GM12801 (cell line): ENCODE results near the gene CREBBP.

Experiments used
- TF ChIP-seq, protein P1 (sequence below): IDR thresholded peaks from one replicate; pipeline ENCODE4 v1.5.1; 2011; ENCODE audit warnings: control low read depth; ENCODE audit not compliant: insufficient read length; ENCODE audit errors: extremely low read depth

The CREBBP gene

DNA sequence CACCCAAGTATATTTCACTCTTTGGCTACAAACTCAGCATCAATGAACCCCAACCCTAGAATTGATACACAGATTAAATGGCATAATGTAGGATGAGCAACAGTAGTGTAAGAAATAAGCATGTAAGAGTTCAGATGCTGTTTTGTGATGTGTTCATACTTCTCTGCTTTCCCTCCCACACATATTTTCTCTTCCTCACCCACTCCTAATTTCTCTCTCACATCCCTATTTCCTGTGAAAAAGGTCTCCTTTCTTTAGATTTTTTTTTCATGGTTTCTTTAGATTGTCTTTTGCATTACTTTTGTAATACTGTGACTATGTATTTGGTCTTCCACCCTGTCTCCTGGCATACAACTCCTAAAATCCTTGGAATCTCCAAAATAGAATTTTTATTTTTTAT, 21.7 kb downstream of the CREBBP start:
- TF ChIP-seq, protein P1, sequence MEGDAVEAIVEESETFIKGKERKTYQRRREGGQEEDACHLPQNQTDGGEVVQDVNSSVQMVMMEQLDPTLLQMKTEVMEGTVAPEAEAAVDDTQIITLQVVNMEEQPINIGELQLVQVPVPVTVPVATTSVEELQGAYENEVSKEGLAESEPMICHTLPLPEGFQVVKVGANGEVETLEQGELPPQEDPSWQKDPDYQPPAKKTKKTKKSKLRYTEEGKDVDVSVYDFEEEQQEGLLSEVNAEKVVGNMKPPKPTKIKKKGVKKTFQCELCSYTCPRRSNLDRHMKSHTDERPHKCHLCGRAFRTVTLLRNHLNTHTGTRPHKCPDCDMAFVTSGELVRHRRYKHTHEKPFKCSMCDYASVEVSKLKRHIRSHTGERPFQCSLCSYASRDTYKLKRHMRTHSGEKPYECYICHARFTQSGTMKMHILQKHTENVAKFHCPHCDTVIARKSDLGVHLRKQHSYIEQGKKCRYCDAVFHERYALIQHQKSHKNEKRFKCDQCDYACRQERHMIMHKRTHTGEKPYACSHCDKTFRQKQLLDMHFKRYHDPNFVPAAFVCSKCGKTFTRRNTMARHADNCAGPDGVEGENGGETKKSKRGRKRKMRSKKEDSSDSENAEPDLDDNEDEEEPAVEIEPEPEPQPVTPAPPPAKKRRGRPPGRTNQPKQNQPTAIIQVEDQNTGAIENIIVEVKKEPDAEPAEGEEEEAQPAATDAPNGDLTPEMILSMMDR, result no peak

DNA sequence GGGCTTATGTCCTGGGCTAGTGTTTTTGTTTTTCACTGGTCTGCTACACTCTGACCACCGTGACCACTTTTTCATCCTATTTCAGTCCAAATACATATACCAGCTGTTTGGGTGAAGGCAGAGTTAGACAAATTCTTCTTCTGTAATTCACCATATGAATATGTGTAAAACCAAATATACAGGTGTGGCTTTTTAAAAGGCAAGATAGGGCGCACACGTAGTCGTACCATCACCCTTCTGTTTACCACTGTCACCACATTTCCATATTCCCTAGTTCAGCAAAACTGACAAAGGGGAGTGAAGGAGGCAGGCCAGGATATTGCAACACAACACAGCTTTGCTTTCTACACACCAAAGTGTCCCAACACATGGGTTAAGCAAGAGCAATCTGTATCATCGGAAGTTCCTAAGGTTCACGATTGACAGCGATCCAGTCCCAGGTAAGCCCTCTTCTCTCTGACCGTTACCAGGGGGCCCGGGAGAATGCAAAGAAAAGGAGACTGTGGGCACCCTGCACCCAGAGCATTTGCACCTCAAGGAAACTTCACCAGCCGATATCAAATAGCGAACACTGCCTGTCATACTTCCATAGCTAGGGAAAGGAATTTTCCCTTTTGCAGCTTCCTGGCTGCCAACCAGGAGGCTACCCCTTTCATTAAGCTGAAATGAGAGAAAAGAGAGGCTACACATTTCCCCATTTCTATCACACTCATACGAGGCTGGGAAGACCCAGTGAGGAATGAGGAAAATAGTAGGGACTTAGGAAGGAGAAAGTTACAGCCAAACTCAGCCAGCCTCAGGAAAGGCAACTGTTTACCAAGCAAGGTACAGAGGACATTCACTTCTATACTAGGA, 23.1 kb downstream of the CREBBP start:
- TF ChIP-seq, protein P1, result no peak

DNA sequence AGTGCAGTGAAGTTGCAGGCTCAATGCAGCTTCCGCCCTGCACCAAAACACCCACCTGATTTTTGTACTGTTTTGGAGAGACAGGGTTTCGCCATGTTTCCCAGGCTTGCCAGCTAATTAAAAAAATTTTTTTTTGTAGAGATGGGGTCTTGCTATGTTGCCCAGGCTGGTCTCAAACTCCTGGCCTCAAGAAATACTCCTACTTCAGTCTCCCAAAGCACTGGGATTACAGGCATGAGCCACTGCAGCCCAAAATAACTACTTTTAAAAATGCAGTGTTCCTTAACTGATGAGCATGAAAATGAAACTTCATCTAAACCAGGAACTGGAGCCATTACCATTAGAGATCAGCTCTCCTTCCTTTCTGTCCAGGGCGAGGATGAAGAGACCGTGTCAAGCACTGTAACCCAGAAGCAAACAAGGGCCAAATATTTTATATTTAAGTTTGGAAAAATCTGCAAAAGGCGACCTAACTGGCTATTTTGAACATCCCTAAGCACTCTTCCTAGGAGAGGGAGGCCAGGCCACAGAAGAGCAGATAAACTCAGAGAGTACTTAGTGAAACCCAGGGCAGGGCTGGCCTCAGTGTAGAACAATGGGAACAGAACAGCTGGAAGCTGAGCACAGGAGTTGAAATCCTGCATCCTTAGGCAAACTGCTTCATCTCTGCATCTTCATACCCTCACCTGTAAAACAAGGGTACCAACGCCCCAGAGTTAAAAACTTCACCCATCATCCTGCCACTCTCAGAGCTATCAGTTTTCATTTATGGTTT, 24.0 kb downstream of the CREBBP start:
- TF ChIP-seq, protein P1, result no peak

DNA sequence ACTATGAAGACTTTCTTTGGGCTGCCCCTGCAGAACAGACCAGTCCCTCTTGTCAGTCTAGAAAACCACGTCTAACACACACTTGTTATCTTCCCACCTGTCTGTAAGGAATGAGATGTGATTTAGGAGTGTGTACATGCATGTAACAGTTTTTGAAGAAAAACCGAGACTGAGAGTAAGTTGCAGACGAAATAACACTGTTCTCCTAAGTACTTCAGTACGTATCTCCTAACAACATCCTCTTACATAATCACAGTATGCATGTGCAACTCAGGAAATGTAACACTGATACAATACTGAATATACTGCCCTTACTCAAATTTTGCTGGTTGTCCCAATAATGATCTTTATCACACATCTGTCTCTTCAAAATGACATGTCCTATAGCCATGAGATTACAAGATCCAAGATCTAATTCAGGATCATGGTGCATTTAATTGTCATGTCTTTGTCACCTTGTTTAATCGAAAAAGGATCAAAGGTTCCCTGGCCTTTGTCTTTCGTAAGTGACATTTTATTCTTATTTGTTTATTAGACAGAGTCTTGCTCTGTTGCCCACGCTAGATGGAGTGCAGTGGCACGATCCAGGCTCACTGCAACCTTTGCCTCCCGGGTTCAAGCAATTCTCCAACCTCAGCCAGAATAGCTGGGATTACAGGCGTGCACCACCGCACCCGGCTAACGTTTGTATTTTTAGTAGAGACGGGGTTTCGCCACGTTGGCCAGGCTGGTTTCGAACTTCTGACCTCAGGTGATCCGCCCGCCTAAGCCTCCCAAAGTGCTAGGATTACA, 25.6 kb downstream of the CREBBP start:
- TF ChIP-seq, protein P1, result no peak

DNA sequence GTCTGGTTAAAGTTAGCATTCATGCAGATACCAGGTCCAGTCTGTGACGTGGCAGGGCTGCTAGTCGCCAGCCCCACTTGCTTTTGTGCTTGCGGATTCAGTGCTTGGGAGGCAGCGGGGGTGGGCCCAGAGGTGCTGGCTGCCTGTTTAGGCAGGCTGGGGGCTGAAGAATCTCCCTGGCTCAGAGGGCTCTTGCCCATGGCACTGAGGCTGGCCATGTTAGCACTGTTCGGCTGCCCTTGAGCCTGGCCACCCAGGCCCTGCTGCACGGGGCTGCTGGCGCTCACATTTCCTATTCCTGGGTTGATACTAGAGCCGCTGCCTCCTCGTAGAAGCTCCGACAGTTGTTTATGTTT, 30.0 kb downstream of the CREBBP start:
- TF ChIP-seq, protein P1, result no peak

DNA sequence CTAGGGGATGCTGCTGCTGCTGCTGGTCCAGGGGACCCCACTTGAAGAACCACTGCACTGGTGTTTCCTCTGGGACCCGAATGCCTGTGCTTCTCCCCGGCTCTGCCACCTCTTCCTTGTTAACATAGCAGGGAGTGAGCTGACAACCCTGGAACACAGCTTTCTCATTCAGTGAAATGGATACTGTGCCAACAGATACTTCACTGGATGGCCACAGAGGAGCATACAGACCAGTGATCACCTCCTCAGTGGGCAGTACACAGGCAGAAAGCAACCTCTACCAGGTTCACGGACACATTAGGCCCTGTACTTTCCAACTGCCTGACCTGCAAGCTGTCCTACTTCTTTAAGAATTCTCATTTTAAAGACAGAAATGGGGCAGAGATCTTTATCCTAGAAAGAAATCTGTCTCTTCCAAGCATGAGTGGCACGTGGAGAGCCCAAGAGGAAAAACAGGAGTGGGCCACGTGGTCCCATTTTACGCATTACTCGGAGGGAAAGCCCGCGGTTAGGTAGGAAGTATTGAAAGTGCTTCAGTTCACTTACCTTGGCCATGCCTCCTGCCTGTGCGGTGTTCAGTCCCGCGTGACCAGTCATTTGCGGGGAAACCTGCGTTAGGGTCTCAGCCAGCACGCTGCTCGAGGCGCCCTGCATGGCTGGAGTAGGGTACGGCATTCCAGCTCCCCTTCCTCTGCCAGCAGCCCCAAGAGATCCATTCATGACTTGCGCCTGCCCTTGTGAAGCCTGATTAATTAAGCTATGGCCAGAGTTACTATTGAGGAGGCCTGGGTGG, 30.6 kb downstream of the CREBBP start:
- TF ChIP-seq, protein P1, result no peak
